ENCODE measurements around the gene GNAQ.
A peak's percentile ranks its signal among the peaks of the same experiment; 100 is the strongest.
"Not testable (repeated sequence)": the region's sequence is repeated elsewhere in the genome, so short reads cannot be mapped to it uniquely, and the experiment has no call there.

GNAQ gene

GRCh38 chr9:77872177-77872576, 159.4 kb downstream of the GNAQ start:
- no peak for DNase-seq

GRCh38 chr9:77871483-77871882, 160.1 kb downstream of the GNAQ start:
- no peak for DNase-seq

GRCh38 chr9:77866878-77867277, 164.7 kb downstream of the GNAQ start:
- no peak for DNase-seq

- DNase-seq = no peak
These were observed 166.1 kb downstream of the GNAQ start for GRCh38 chr9:77865385-77866047.

GRCh38 chr9:77864211-77864889, 167.3 kb downstream of the GNAQ start:
- DNase-seq = no peak

GRCh38 chr9:77863638-77864037, 168.0 kb downstream of the GNAQ start:
- not testable (repeated sequence) for DNase-seq

- DNase-seq = not testable (repeated sequence)
These were observed 170.7 kb downstream of the GNAQ start for GRCh38 chr9:77860953-77861352.

- DNase-seq = no peak
These were observed 173.9 kb downstream of the GNAQ start for GRCh38 chr9:77857513-77858259.

GRCh38 chr9:77856615-77857014, 175.0 kb downstream of the GNAQ start:
- no peak for DNase-seq

- no peak for DNase-seq
These were observed 176.7 kb downstream of the GNAQ start for GRCh38 chr9:77854916-77855311.

- no peak for DNase-seq
These were observed 177.2 kb downstream of the GNAQ start for GRCh38 chr9:77854258-77854915.

GRCh38 chr9:77853716-77854115, 177.9 kb downstream of the GNAQ start:
- no peak for DNase-seq

GRCh38 chr9:77851882-77852595, 179.6 kb downstream of the GNAQ start:
- peak; percentile 24 for DNase-seq

- no peak for DNase-seq
These were observed 182.7 kb downstream of the GNAQ start for GRCh38 chr9:77848897-77849296.

GRCh38 chr9:77848404-77848803, 183.2 kb downstream of the GNAQ start:
- no peak for DNase-seq

- DNase-seq = no peak
These were observed 184.0 kb downstream of the GNAQ start for GRCh38 chr9:77847626-77848025.

- no peak for DNase-seq
These were observed 184.5 kb downstream of the GNAQ start for GRCh38 chr9:77847059-77847499.

- no peak for DNase-seq
These were observed 187.2 kb downstream of the GNAQ start for GRCh38 chr9:77844415-77844814.

GRCh38 chr9:77843871-77844155, 187.8 kb downstream of the GNAQ start:
- no peak for DNase-seq

- no peak for DNase-seq
These were observed 188.3 kb downstream of the GNAQ start for GRCh38 chr9:77843076-77843870.

- DNase-seq = no peak
These were observed 189.7 kb downstream of the GNAQ start for GRCh38 chr9:77841739-77842386.

Measured in NCI-H1092 (cell line).